Measurements from ENCODE around the gene AASS.

Gene AASS

DNA sequence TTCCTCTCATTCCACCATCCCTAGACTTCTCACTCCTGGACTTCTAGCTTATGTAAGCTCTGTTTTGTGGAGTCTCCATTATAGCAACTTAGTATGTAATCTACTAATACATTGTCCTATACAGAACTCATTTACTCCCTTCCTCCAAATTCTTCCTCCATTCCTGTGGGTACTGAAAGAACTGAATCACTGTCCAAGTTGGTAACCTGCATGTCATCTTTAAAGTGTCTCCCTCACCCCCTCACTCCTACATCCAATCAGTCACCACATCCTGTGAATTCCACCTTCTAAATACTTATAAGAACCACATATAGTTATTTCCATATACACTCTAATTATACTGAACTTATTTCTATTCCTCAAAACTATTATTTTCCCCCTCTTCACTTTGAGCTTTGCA, 20.3 kb downstream of the AASS start:
- in situ Hi-C loops (cut with HindIII; ENCODE audit: low sequenced_read_pairs): no loop called here

DNA sequence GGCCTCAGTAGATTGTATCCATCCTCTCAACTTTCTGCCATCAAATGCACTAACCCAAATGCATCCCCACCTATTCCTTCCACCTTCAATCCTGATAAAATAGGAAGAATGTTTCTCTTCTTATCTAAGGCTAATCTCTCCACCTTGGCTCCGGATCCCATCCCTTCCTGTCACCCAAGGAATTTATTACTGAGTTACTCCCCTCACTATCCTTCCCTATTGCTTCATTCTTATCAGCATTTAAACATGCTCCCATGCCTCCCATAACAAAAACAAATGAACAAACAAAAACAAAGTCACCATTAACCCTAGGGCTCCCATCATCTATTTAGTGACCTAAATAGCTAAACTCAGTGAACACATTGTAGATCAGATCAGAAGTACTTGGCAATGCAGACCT, 25.3 kb downstream of the AASS start:
- in situ Hi-C loops (cut with HindIII; ENCODE audit: low sequenced_read_pairs): no loop called here

DNA sequence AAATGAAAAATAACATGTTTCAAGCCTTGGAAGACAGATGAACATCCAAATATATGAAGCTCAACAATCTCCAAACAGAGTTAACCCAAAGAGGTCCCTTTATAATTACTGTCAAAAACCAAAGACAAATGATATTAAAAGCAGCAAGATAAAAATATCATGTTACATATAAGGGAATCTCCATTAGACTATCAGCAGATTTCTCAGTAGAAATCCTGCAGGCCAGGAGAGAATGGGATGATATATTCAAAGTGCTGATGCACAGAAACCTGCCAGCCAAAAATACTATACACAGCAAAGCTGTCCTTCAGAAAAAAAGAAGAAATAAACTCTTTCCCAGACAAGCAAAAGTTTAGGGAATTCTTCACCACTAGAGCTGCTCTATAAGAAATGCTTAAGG, 41.0 kb downstream of the AASS start:
- in situ Hi-C loops (cut with HindIII; ENCODE audit: low sequenced_read_pairs): no loop called here

DNA sequence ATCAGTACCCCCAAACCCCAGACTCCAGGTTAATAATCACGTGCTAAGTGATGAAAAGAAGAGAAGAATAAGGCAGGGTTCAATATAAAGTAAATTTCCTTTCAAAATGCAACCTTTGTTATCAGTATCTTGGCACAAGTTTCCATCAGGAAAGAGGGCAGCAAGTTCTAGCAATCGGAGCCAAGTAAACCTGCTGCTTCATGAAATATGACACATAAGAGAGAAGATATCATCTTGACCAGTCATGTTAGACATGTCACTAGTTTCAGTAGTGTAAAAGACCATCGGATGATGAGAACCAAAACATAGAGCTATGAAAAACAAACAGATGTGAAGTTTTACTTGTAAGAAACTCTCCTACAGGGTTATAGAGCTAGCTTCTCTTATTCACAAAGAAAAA, 44.0 kb downstream of the AASS start:
- in situ Hi-C loops (cut with HindIII; ENCODE audit: low sequenced_read_pairs): no loop called here

DNA sequence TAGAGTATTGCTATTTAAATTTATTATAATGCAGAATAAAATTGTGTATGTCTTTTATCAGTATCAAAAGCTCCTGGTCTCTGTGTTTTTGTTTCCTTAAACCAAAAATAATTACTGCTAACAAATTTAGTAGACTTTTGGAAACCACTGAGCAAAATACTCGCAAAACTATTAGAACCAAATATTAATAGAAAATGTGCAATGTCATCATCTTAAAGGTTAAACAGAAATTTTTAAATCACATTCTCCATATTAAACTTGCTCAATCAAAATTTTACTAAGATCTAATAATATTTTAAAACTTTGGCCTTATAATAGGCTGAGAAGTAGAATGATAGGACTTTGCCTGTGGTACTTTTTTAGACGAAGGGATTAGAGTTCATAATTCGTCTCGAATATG, 48.4 kb downstream of the AASS start:
- in situ Hi-C loops (cut with HindIII; ENCODE audit: low sequenced_read_pairs): no loop called here

DNA sequence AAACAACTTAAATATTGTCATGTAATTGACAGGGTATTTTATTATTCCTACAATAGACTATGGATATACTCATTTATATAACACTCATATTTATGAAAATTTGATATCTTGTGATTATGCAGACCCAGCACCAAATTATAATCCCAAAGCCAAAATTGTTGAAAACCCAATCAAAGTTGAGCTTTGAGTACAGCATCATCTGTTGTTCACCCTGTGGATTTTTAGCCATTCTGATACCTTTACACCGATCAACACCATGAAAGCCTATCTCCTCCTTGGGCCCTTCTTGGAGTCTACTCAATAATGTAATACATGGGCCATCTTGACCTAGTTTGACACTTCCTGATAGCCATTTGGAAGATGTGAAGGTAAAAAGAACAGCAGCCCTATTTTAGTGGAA, 49.5 kb downstream of the AASS start:
- in situ Hi-C loops (cut with HindIII; ENCODE audit: low sequenced_read_pairs): no loop called here

DNA sequence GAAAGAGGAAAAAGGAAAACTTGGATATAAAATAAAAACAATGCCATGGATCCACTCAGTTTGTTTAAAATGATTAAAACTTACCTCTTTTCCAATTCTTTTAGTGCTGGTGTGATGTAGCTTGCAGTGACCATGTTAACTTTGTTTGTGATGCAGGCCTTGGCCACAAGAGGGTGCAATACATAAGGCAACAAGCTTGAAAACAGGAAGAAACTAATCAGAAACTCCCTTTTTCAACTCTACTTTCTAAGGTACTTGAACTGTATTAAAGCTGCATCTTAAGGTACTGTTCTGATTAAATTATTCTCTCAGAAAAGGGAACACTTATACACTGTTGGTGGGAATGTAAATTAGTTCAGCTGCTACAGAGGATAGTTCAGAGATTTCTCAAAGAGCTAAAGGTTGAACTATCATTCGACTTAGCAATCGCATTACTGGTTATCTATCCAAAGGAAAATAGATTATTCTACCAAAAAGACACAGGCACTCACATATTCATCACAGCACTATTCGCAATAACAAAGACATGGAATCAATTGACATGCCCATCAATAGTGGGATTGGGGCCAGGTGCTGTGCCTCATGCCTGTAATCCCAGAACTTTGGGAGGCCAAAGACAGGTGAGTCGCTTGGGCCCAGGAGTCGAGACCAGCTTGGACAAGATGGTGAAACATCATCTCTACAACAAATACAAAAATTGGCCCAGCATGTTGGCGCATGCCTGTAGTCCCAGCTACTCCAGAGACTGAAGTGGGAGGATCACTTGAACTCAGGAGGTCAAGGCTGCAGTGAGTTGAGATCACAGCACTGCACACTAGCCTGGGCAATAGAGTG, 50.9 kb downstream of the AASS start:
- in situ Hi-C loops (cut with HindIII; ENCODE audit: low sequenced_read_pairs): no loop called here

DNA sequence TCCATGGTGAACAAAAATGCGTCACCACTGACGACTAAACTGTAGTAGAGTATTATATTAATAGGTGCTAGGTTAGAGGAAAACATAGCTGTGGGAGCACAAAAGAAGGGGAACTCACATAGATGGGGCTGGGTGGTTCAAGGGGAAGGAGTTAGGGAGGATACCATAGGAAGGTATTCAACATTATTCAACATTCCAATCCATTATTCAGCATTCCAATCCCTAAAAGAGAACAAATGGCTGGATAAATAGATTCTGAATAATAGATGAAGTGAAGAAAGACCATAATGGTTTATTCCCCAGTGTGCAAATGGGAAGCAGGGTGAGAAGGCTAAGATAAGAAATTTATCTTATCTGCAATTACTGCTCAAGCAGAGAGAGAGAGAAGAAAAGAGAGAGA, 61.4 kb downstream of the AASS start:
- in situ Hi-C loops (cut with HindIII; ENCODE audit: low sequenced_read_pairs): loop anchor here (10.0 kb wide), 1 partner anchor 432 kb away; no protein-coding TSS in a partner anchor

DNA sequence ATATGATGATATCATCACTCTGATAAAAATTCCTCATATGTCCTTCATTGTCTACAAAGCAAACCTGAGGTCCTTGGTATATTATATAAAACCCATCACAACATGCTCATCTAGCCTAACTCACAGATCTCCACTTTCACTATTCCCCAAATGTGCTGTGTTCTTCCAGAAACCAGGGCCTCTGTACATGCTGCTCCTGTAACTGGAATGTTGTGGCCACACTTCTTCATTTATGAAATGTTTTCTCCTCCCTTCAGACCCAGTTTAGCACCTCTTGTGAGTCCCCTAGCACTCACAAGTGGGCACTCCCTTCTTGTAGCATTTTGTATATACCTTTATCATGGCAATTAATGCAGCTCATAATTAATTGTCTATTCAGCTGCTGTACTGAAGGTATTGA, 61.9 kb downstream of the AASS start:
- in situ Hi-C loops (cut with HindIII; ENCODE audit: low sequenced_read_pairs): loop anchor here (10.0 kb wide), 1 partner anchor 433 kb away; no protein-coding TSS in a partner anchor

DNA sequence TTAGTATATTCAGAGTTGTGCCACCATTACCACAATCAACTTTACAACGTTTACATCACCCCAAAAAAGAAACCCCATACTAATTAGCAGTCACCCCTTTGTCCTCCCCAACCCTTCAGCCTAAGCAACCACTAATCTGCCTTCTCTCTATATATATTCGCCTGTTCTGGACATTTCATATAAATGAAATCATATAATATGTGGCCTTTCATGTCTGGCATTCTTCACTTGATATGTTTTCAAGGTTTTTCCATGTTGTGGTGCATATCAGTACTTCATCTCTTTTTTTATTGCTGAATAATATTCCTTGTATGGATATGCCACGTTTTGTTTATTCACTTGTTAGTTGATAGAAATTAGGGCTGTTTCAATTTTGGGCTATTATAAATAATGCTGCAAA, 70.4 kb downstream of the AASS start:
- in situ Hi-C loops (cut with HindIII; ENCODE audit: low sequenced_read_pairs): no loop called here

DNA sequence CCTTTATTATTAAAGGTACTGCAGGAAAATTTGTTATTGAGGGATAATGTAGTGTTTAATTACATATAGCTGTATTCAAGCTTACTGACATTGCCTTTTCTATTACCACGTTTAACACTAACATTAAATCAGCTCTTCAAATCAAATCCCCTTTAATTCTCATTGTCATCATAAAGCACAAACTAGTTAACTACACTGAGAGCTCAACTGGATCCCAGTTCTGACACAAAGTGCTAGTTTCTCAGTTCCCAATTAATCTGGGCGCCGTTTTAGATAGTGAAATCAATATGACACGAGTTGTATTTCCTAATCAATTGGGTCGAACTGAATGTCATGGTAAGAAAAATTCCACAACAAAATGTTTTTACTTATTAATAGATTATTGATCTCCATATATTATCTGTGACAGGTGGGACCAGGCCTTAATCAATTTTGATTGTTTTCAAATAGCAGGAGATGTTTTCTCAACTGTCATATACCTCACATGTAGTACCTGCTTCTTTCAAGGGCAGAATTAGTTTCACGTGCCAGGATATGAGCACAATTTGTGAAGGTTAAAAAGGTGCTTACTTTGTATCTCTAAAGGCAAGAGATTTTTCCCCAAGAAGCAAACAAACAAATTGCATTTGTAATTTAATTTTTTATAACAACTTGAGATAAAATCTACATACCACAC, 71.0 kb downstream of the AASS start:
- in situ Hi-C loops (cut with HindIII; ENCODE audit: low sequenced_read_pairs): no loop called here

DNA sequence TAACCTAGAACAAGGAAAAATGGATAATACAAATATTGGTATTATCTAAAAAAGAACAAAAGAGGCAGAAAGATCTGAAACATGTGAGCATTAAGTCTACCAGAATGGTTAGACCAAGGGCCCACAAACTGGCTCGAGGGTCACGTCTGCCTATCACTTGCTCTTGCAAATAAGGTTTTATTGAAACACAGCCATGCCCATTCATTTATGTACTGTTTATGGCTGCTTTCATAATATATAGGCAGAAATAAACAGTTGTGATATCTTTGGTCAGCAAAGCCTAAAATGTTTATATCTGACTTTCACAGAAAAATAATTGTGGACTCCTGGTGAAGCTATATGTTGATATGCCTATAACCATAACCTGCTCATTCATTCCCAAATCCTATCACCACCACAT, 71.8 kb downstream of the AASS start:
- in situ Hi-C loops (cut with HindIII; ENCODE audit: low sequenced_read_pairs): no loop called here

DNA sequence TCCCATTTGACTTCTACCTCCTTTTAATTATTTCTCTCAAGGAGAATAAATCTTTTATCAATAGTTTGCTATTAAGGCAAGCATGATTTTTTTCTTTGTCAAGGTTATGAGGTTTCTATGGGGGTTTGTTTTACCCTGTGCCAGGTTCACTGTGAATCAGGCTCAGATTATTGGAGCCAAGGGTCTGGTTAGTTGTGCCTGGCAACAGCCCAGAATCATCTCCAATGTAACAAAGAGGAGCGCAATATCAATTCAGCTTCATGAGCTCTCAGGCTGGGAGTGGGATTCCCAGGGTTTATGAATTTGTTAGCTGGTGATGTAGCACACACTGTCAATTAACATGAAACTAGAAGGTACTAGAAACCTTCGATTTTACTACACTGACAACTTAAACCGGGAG, 73.2 kb downstream of the AASS start:
- in situ Hi-C loops (cut with HindIII; ENCODE audit: low sequenced_read_pairs): no loop called here

DNA sequence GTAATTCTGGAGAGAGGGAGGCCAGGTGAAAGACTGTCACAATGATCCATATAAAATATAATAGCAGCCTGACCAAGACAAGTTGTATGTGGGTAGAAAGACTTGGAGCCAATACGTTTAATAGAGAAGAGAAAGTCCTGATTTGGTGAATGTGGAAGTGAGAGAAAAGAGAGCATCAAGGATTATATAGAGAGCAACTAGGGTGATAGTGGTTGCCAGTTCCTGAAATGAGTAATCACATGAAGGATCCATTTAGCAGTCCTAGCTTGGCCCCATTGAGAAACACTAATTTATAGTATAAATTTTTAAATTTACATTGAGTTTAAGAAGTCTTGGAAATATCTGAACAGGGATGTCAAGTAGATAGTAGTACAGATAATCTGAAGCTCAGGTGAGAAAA, 74.0 kb downstream of the AASS start:
- in situ Hi-C loops (cut with HindIII; ENCODE audit: low sequenced_read_pairs): no loop called here

DNA sequence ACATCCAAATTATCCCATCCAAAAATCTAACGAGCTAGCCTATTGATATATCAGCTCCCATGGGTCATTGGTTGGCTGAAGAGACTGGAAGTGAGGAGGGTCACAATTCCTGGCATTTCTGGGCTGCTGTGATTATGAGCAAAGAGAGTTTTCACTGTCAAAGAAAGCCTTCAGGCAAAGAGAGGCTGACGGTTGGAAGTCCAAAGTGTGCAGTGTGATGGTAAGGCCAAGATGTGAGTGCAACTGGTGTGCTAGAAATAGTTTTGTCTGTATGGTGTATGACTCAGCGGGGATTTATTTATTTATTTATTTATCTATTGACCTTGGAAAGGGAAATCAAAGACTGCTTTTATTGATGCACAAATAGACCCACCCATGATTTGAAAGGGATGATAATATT, 75.0 kb downstream of the AASS start:
- in situ Hi-C loops (cut with HindIII; ENCODE audit: low sequenced_read_pairs): no loop called here

DNA sequence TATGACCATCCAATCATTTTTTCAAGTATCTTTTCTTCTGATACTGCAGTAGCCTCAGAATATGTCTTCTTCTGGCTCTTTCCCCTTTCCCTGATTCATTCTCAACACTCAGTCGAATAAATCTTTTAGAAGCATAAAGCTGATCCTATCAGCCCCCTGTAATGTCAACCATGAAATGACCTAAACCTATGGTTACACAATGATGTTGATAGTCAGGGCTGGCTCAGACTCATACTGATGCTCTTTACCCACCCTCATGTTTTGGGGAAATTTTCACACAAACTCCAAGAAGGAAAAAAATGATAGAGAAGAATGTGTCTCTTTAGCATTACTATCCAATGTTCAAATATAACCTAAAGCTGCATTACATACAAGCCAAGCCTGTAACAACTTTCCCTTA, 76.0 kb downstream of the AASS start:
- in situ Hi-C loops (cut with HindIII; ENCODE audit: low sequenced_read_pairs): no loop called here

DNA sequence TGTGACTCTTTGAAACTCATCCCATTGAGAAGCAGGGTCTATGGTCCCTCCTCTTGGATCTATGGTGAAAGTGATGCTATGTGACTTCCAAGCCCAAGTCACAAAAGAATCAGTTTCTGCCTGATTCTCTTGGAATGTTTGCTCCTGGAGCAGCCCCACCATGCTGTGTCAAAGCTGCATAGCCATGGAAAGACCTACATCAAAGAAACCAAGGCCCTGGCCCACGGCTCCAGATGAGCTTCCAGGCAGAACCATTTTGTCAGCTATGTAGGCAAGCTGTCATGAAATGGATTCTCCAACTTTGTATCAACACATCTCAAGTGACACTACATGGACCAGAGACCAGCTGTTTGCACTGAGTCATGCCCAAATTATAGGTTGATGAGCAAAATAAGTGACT, 77.0 kb downstream of the AASS start:
- in situ Hi-C loops (cut with HindIII; ENCODE audit: low sequenced_read_pairs): no loop called here

DNA sequence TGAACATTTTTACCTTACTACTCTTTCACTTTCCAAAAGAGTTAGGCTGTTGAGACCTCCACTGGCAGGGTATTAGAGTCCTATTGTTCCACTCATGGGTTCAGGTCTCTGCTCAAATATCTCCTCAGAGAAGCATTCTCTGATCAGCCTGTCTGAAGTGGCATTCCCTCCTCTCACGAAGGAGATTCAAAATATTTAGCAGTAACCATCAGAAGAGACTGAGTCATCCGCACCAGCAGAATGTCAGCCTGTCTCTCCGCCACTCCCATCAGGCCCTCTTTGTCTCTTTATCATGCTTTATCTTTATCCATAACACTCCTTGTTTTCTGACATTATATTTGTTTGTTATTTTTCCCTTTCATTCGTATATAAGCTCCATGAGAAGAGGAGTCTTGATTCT, 79.1 kb downstream of the AASS start:
- in situ Hi-C loops (cut with HindIII; ENCODE audit: low sequenced_read_pairs): no loop called here

DNA sequence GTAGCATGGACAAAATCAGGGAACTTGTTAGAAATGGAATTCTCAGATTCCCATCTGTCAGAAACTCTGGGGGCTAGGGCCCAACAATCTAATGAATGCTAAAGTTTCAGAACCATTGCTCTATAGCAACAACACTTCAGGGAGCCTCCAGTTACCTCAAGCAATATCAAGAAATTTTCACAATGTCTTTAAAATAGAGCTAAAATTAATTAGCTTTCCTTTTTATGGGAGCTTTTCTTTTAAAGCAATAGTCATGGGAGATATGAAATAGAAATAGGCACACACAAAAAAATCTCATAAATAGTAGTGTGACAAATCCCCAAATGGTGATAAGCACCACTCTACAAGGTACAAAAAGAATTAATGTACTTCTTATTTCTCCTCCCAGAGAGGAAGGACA, 80.9 kb downstream of the AASS start:
- in situ Hi-C loops (cut with HindIII; ENCODE audit: low sequenced_read_pairs): no loop called here

DNA sequence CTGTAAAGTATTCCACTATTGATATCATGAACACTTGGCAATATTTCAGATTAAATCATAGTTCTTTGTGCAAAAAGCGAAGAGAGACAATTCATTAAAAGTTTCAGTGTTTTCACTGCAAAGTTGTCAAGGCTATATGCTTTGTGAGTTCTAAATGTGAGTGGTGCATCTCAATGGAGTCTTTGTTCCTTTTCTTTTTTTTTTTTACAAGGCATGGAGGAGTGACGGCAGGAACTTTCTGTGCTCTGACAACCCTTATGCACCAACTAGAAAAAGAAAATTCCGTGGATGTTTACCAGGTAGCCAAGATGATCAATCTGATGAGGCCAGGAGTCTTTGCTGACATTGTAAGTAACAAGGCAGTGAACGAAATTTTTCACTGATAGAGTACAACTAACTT, 84.5 kb downstream of the AASS start:
- in situ Hi-C loops (cut with HindIII; ENCODE audit: low sequenced_read_pairs): no loop called here

DNA sequence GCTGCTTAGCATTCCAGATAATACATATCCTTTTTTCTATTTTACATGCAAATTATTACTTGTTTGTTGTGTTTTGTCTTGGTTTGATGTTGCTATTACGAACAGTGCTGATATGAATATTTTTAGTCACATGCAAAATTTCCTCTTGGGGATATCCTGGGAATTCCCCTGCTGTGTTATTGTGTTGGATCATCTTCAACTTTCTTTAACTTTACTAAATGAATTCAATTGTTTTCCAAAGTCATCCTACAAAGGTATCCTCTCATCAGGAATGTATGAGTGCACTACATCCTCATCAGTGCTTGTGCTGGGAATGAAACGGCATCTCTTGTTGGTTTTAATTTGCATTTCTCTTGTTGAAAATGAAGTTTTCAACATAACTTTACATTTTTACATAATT, 87.1 kb downstream of the AASS start:
- in situ Hi-C loops (cut with HindIII; ENCODE audit: low sequenced_read_pairs): no loop called here

DNA sequence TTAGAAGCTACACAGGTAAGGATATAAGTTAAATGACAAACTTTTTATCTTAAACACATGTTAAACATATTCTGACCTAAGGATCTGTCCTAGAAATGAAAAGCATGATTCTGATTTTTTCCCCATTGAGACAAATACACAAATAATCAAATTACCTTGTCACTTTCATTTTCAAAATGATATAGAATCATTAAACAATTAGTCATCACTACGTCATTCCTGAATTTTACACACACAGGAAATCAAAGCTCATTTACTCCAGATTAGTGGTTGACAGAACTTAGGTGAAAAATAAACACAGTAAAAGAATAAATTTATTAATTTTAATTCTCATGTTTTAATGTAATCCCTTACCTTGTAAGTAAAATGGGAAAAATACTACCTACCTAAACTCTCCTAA, 89.0 kb downstream of the AASS start:
- in situ Hi-C loops (cut with HindIII; ENCODE audit: low sequenced_read_pairs): no loop called here

DNA sequence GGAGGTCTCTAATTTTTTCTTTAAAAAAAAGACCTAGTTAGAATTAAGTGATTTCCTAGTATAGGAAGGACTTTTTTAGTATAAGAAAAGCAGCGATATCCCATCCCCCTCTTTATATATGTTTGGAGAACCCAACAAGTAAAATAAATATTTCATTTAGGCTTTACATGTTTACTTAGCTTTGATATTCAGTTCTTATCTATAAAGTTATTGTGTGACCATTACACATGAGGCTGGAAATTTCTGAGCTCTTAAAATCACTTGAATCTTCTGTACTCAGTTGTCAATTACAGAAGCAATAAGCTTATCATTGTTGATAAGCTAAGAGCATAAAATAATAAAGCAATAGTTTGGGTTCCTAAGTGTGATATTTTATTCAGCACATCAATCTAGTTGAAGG, 89.7 kb downstream of the AASS start:
- in situ Hi-C loops (cut with HindIII; ENCODE audit: low sequenced_read_pairs): no loop called here
